HepG2 (cell line): ENCODE measurements around the gene P3R3URF. TPM values are rescaled to one million over a fixed set of nuclear protein-coding genes. Genes with fewer than 3 reads are reported as not detected.

ENCODE experiments used
- CENPT ChIP-seq: sonication (generic); formaldehyde crosslinking; IDR thresholded peaks from 2 replicates; pipeline ENCODE4 v1.8.0; 2022; ENCODE audit warnings: low read depth, mild to moderate bottlenecking, moderate library complexity, missing genetic modification reagents
- FOXJ3 ChIP-seq: sonication (generic); formaldehyde crosslinking; IDR thresholded peaks from 2 replicates; pipeline ENCODE4 v1.4.0; 2020; ENCODE audit warnings: missing genetic modification reagents, mild to moderate bottlenecking, borderline replicate concordance
- FOXP4 ChIP-seq: sonication (generic); formaldehyde crosslinking; IDR thresholded peaks from 2 replicates; pipeline ENCODE4 v1.4.0; 2020; ENCODE audit warnings: missing genetic modification reagents
- HDAC2 ChIP-seq: sonication (generic); formaldehyde crosslinking; IDR thresholded peaks from 2 replicates; pipeline ENCODE4 v1.4.0; 2020; ENCODE audit warnings: missing genetic modification reagents
- HIC2 ChIP-seq: sonication (generic); formaldehyde crosslinking; IDR thresholded peaks from 2 replicates; pipeline ENCODE4 v1.9.0; 2022; ENCODE audit warnings: low read depth, missing genetic modification reagents
- KMT2A ChIP-seq: sonication (generic); formaldehyde crosslinking; IDR thresholded peaks from 2 replicates; pipeline ENCODE4 v1.4.0; 2020; ENCODE audit warnings: missing genetic modification reagents
- MAFK ChIP-seq, 2 experiments: IDR thresholded peaks in 1 of 2; conservative IDR thresholded peaks in 1 of 2; 2 replicates each; pipeline ENCODE4 v1.6.1; 2011; ENCODE audit warnings: improper control_type of control experiment in 2 of 2, low read length in 2 of 2
- MBNL3 ChIP-seq: fragments of 250-450 bp; sonication (Bioruptor Pico); conservative IDR thresholded peaks from 2 replicates; pipeline ENCODE4 v1.8.0; 2022; ENCODE audit warnings: mild to moderate bottlenecking, inconsistent platforms
- NR3C1 ChIP-seq: sonication (generic); formaldehyde crosslinking; IDR thresholded peaks from 2 replicates; pipeline ENCODE4 v1.4.0; 2020; ENCODE audit warnings: missing genetic modification reagents
- RFXAP ChIP-seq: sonication (generic); formaldehyde crosslinking; IDR thresholded peaks from 2 replicates; pipeline ENCODE4 v1.4.0; 2020; ENCODE audit warnings: missing genetic modification reagents, borderline replicate concordance
- U2AF2 ChIP-seq: fragments of 200-400 bp; formaldehyde crosslinking; IDR thresholded peaks from 2 replicates; pipeline ENCODE4 v1.6.1; 2017; ENCODE audit warnings: low read depth, mild to moderate bottlenecking, low read length
- ZNF20 ChIP-seq: sonication (generic); formaldehyde crosslinking; IDR thresholded peaks from 2 replicates; pipeline ENCODE4 v1.4.0; 2020; ENCODE audit warnings: mild to moderate bottlenecking, moderate library complexity, missing genetic modification reagents
- ZNF296 ChIP-seq: sonication (generic); formaldehyde crosslinking; conservative IDR thresholded peaks from 2 replicates; pipeline ENCODE4 v1.5.0; 2020; ENCODE audit warnings: mild to moderate bottlenecking, missing genetic modification reagents
- ZNF501 ChIP-seq: sonication (generic); formaldehyde crosslinking; IDR thresholded peaks from 2 replicates; pipeline ENCODE4 v1.5.1; 2020; ENCODE audit warnings: mild to moderate bottlenecking, moderate library complexity, missing genetic modification reagents
- ZNF564 ChIP-seq: sonication (generic); formaldehyde crosslinking; IDR thresholded peaks from 2 replicates; pipeline ENCODE4 v1.8.1; 2023; ENCODE audit warnings: mild to moderate bottlenecking, missing genetic modification reagents
- ZNF572 ChIP-seq: sonication (generic); formaldehyde crosslinking; IDR thresholded peaks from 2 replicates; pipeline ENCODE4 v1.5.1; 2020; ENCODE audit warnings: mild to moderate bottlenecking, missing genetic modification reagents
- ZNF644 ChIP-seq: IDR thresholded peaks from 2 replicates; pipeline ENCODE4 v1.6.1; 2016; ENCODE audit warnings: low read depth
- ZNF740 ChIP-seq: sonication (generic); formaldehyde crosslinking; IDR thresholded peaks from 2 replicates; pipeline ENCODE4 v1.4.0; 2020; ENCODE audit warnings: missing genetic modification reagents
- ZNF747 ChIP-seq: sonication (generic); formaldehyde crosslinking; IDR thresholded peaks from 2 replicates; pipeline ENCODE4 v1.8.1; 2023; ENCODE audit warnings: missing genetic modification reagents, mild to moderate bottlenecking, borderline replicate concordance
- ZNF891 ChIP-seq: sonication (generic); formaldehyde crosslinking; IDR thresholded peaks from 2 replicates; pipeline ENCODE4 v1.5.0; 2020; ENCODE audit warnings: mild to moderate bottlenecking, missing genetic modification reagents
- polyA plus RNA-seq, 8 experiments: library from polyadenylated mRNA; depleted of rRNA in 3 of 8; stranded (reverse) in 7 of 8; unstranded in 1 of 8; fragments of >200 nt; fragmentation: Illumina TruSeq in 4 of 8; extraction: Trizol in 4 of 8; gene quantifications; 2 replicates each; pipeline versions ENCODE4 v1.2.1 to v1.2.3, GENCODE V29; 2011 to 2016; ENCODE audit warnings: low read depth in 4 of 8, missing spikeins in 1 of 8, mixed read lengths in 1 of 8; ENCODE audit not compliant: insufficient read depth in 1 of 8
- total RNA-seq, 5 experiments: library from RNA; depleted of rRNA; stranded (reverse); fragments of >200 nt; fragmentation: Illumina TruSeq; extraction: Trizol; gene quantifications; 2 replicates each; pipeline ENCODE4 v1.2.3, GENCODE V29; 2016; ENCODE audit warnings: low read depth in 1 of 5
- TF ChIP-seq, protein P1 (sequence below): sonication (generic); formaldehyde crosslinking; IDR thresholded peaks from 2 replicates; pipeline ENCODE4 v1.8.0; 2022; ENCODE audit warnings: missing genetic modification reagents, mild to moderate bottlenecking, inconsistent platforms, borderline replicate concordance
- TF ChIP-seq, protein P2 (sequence below): sonication (generic); formaldehyde crosslinking; IDR thresholded peaks from 2 replicates; pipeline ENCODE4 v1.8.0; 2022; ENCODE audit warnings: missing genetic modification reagents, mild to moderate bottlenecking, moderate library complexity, borderline replicate concordance

Gene P3R3URF
- total and polyA plus RNA-seq, 2 of the 13 experiments (the other 11 are each of a cell fraction or from before 2014, with no cell fraction given): not detected

GRCh38 chr1:46197964-46198811 lies 21.9 kb upstream of the P3R3URF start, which contains the start of gene POMGNT1 (continued):
- TF ChIP-seq ZNF564 (CRISPR knock-in tag): no peak
- TF ChIP-seq NR3C1: no peak
- peak; percentile 39; the same call in 1 of the 2 replicates for TF ChIP-seq HIC2 (CRISPR knock-in tag)
- TF ChIP-seq MBNL3 (CRISPR knock-in tag): no peak
- TF ChIP-seq ZNF296 (CRISPR knock-in tag): no peak
- TF ChIP-seq, protein P1, sequence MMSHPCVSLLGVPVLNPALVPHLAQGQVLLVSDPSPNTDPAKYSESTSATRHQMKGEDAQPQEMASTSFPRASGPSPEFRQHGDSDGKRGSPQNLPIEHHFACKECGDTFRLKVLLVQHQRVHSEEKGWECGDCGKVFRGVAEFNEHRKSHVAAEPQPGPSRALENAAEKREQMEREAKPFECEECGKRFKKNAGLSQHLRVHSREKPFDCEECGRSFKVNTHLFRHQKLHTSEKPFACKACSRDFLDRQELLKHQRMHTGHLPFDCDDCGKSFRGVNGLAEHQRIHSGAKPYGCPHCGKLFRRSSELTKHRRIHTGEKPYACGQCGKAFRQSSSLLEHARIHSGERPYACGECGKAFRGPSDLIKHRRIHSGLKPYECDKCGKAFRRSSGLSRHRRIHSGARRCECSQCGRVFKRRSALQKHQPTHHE (CRISPR knock-in tag): peak; percentile 71; the same call in 1 of the 2 replicates
- no peak for TF ChIP-seq KMT2A
- TF ChIP-seq ZNF891 (CRISPR knock-in tag): 0 out of 2 replicates have a peak, but pooled peaks have one; percentile 24
- no peak for TF ChIP-seq FOXJ3
- TF ChIP-seq, protein P2, sequence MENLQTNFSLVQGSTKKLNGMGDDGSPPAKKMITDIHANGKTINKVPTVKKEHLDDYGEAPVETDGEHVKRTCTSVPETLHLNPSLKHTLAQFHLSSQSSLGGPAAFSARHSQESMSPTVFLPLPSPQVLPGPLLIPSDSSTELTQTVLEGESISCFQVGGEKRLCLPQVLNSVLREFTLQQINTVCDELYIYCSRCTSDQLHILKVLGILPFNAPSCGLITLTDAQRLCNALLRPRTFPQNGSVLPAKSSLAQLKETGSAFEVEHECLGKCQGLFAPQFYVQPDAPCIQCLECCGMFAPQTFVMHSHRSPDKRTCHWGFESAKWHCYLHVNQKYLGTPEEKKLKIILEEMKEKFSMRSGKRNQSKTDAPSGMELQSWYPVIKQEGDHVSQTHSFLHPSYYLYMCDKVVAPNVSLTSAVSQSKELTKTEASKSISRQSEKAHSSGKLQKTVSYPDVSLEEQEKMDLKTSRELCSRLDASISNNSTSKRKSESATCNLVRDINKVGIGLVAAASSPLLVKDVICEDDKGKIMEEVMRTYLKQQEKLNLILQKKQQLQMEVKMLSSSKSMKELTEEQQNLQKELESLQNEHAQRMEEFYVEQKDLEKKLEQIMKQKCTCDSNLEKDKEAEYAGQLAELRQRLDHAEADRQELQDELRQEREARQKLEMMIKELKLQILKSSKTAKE (CRISPR knock-in tag): no peak
- TF ChIP-seq HDAC2 (CRISPR knock-in tag): peak; percentile 36; the same call in 1 of the 2 replicates
- TF ChIP-seq ZNF501 (CRISPR knock-in tag): no peak; the same call in 1 of the 2 replicates
- TF ChIP-seq ZNF644 (CRISPR knock-in tag): no peak
- TF ChIP-seq RFXAP (CRISPR knock-in tag): no peak
- TF ChIP-seq ZNF20: no peak
- TF ChIP-seq ZNF747 (CRISPR knock-in tag): no peak; the same call in 1 of the 2 replicates
- no peak for TF ChIP-seq ZNF740 (CRISPR knock-in tag)
- TF ChIP-seq CENPT (CRISPR knock-in tag): no peak
- no peak for TF ChIP-seq U2AF2
- no peak for TF ChIP-seq ZNF572 (CRISPR knock-in tag)
- no peak; the same call in 1 of the 2 replicates for TF ChIP-seq FOXP4
- TF ChIP-seq MAFK (conservative IDR thresholded peaks at IDR 0.05 in 1 of 2, IDR thresholded peaks at IDR 0.05 in 1 of 2; ENCODE audit: low read length in 2 of 2): no peak
